Testis (tissue), 2 donors: ENCODE results near the gene ESPN.

ENCODE experiments used
- CTCF ChIP-seq, 3 experiments: fragments of 450-650 bp in 2 of 3; fragments of 200-600 bp in 1 of 3; sonication (generic) in 1 of 3; IDR thresholded peaks; one replicate each; pipeline ENCODE4 v1.5.1; 2016 to 2019; ENCODE audit warnings: antibody characterized with exemption in 3 of 3, mild to moderate bottlenecking in 2 of 3, moderate library complexity in 1 of 3
- POLR2A ChIP-seq: fragments of 450-650 bp; IDR thresholded peaks from one replicate; pipeline ENCODE4 v1.6.1; 2017; ENCODE audit warnings: antibody characterized with exemption, mild to moderate bottlenecking, moderate library complexity

- no peak for TF ChIP-seq CTCF (IDR thresholded peaks at IDR 0.05)
- TF ChIP-seq POLR2A = no peak
Measured at GRCh38 chr1:6489383-6489765, 64.8 kb downstream of the ESPN start.
